Kidney (tissue), 14 donors: Measurements from ENCODE around the gene CRYBG2. TPM values are rescaled to one million over a fixed set of nuclear protein-coding genes. Genes with fewer than 3 reads are reported as not detected.
"Not testable (repeated sequence)": the region's sequence is repeated elsewhere in the genome, so short reads cannot be mapped to it uniquely, and the experiment has no call there.

ENCODE experiments used
- DNase-seq, 5 donors: peaks; one replicate each; pipeline ENCODE4 v3.0.0-alpha.2; 2013 to 2020
- FAIRE-seq: peaks from 2 replicates; lab custom pipeline; 2012; peaks lifted over from hg19 to GRCh38; lab: Jason Lieb, UNC
- H3K27ac ChIP-seq, 2 donors: one replicate each; pipeline ENCODE4 v1.7.0; 2013; ENCODE audit warnings: low read depth in 2 of 2, low read length in 2 of 2, inconsistent platforms in 1 of 2
- H3K27me3 ChIP-seq: one replicate; pipeline ENCODE4 v1.7.1; 2013; ENCODE audit warnings: low read length, inconsistent platforms; ENCODE audit not compliant: control insufficient read depth, insufficient read depth
- H3K36me3 ChIP-seq, 3 donors: one replicate each; pipeline versions ENCODE4 v1.7.0 to v1.7.1; 2013; ENCODE audit warnings: low read length in 3 of 3, control low read depth in 1 of 3, inconsistent platforms in 1 of 3; ENCODE audit not compliant: insufficient read depth in 3 of 3, control insufficient read depth in 2 of 3
- H3K4me1 ChIP-seq, 3 donors: one replicate each; pipeline versions ENCODE4 v1.7.0 to v1.7.1; 2013; ENCODE audit warnings: low read length in 3 of 3, inconsistent platforms in 1 of 3, low read depth in 1 of 3; ENCODE audit not compliant: control insufficient read depth in 2 of 3, insufficient read depth in 2 of 3
- H3K4me3 ChIP-seq, 3 donors: one replicate each; pipeline versions ENCODE4 v1.7.0 to v1.8.1; 2013; ENCODE audit warnings: low read length in 3 of 3, control low read depth in 1 of 3, inconsistent platforms in 1 of 3
- H3K9ac ChIP-seq, 3 donors: one replicate each; pipeline versions ENCODE4 v1.7.0 to v1.7.1; 2013; ENCODE audit warnings: low read length in 3 of 3, control low read depth in 1 of 3, inconsistent platforms in 1 of 3
- H3K9me3 ChIP-seq, 3 donors: one replicate each; pipeline versions ENCODE4 v1.7.0 to v1.7.1; 2013; ENCODE audit warnings: low read length in 3 of 3, control low read depth in 1 of 3, inconsistent platforms in 1 of 3; ENCODE audit not compliant: control insufficient read depth in 2 of 3, insufficient read depth in 1 of 3
- intact Hi-C: fragments of 100-400 bp; cut with DNase I; formaldehyde crosslinking; loops from one replicate; pipeline ENCODE4 v1.11.1; 2022
- polyA plus RNA-seq: library from polyadenylated mRNA; stranded (reverse); fragments of 350-450 nt; fragmentation: Illumina TruSeq; extraction: RNeasy Lipid Tissue Mini Kit (QIAGEN cat#74804); gene quantifications from one replicate; pipeline ENCODE4 v1.2.3, GENCODE V29; 2014; ENCODE audit warnings: low read depth, low replicate concordance; ENCODE audit not compliant: insufficient read depth
- total RNA-seq: library from RNA; stranded (reverse); fragmentation: NEBNext Ultra II Directional; extraction: Animal tissue kit (Norgen Biotek cat#: 25700); gene quantifications from one replicate; pipeline ENCODE4 v1.2.1, GENCODE V29; 2021
- TF ChIP-seq, protein P1 (sequence below): IDR thresholded peaks from 3 replicates; pipeline ENCODE4 v1.5.1; 2012; ENCODE audit warnings: mild to moderate bottlenecking, moderate library complexity, borderline replicate concordance; ENCODE audit not compliant: insufficient read depth; ENCODE audit errors: extremely low read depth
- donor health status: control.
- donor health status: control.
- donor health status: control.
- donor health status: control.
- donor health status: control.
- donor health status: DM: yes; HTN: yes; CAD: no.
- donor health status: Normal renal cell carcinoma (clear cell type).

The CRYBG2 gene
- total and polyA plus RNA-seq, 2 donors from 2014 or later: 2.2 TPM; not detected in 1

DNA sequence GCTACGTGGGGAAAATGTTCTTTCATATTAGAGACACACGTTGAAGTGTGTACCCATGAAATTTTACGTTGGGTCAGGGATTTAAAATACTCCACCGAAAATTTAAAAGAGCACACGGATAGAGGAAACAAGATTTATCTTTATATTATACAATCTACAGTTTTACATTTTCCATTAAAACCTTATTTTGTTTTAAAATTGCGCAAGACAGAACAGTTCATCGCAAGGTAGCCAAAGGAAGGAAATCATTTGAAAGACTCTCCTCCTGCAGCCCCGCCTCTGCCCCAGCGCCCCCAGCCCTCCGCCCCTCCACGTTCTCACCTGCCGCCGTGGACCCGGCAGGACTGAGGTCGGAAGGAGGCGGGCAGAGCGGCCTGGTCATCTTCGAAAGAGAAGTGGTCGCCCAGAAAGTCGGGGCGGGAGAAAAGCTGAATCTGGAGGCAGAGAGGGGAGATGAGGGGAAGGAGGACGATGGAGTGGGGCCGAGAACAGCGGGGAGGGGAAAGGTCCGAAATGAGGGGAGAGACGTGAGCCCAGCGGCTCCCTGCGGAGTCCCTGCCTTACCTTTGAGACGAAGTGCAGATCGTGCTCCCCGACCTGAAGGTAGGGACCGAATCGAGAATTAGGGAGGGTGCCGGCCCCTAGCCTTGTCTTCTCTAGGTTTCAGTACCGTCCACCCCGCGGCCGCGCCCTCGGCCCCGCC is 18.0 kb downstream of the CRYBG2 start:
- intact Hi-C loops: no loop called here
- Histone ChIP-seq H3K4me1 (peaks cover 0 to 5% (median 0%) of the 10 kb centered on the region in 3 donors), H3K36me3 (no peaks in the 10 kb centered on the region), H3K27me3 (peaks cover 4% of the 10 kb centered on the region), H3K9ac (peak overlapping the region in 1 of 3 donors; percentile 51), H3K4me3 (peak overlapping the region; percentile 68 to 79 (median 68)), H3K27ac (no peak overlapping the region), H3K9me3 (no peaks in the 10 kb centered on the region)
- FAIRE-seq: no peak
- no peak for DNase-seq
- TF ChIP-seq, protein P1, sequence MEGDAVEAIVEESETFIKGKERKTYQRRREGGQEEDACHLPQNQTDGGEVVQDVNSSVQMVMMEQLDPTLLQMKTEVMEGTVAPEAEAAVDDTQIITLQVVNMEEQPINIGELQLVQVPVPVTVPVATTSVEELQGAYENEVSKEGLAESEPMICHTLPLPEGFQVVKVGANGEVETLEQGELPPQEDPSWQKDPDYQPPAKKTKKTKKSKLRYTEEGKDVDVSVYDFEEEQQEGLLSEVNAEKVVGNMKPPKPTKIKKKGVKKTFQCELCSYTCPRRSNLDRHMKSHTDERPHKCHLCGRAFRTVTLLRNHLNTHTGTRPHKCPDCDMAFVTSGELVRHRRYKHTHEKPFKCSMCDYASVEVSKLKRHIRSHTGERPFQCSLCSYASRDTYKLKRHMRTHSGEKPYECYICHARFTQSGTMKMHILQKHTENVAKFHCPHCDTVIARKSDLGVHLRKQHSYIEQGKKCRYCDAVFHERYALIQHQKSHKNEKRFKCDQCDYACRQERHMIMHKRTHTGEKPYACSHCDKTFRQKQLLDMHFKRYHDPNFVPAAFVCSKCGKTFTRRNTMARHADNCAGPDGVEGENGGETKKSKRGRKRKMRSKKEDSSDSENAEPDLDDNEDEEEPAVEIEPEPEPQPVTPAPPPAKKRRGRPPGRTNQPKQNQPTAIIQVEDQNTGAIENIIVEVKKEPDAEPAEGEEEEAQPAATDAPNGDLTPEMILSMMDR: no peak

DNA sequence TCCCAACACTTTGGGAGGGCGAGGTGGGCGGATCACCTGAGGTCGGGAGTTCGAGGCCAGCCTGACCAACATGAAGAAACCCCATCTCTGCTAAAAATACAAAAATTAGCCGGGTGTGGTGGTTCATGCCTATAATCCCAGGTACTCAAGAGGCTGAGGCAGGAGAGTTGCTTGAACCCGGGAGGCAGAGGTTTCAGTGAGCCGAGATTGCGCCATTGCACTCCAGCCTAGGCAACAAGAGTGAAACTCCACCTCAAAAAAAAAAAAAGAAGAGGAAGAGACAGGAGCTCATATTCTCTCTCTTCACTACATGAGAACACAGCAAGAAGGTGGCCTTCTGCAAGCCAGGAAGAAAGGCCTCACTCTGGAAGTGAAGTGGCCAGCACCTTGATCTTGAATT is 20.6 kb downstream of the CRYBG2 start:
- FAIRE-seq, H3K27me3 ChIP-seq, H3K27ac ChIP-seq, H3K9ac ChIP-seq, H3K9me3 ChIP-seq, H3K4me3 ChIP-seq, H3K4me1 ChIP-seq, H3K36me3 ChIP-seq, DNase-seq, intact Hi-C loops: not testable (repeated sequence)

DNA sequence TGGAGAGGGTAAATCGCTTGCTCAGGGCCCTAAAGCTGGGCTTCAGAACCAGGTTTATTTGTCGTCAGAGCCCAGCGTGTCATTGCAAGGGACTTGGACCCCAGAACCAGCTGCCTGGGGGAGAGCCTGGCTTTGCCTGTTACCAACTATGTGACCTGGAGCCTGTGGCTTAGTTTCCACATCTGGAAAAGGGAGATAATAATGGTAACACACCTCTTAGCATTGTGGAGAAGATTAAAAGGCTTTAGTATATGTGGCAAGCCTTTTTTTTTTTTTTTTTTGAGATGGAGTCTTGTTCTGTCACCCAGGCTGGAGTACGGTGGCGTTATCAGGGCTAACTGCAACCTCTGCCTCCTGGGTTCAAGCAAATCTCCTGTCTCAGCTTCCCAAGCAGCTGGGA is 23.7 kb downstream of the CRYBG2 start:
- H3K9me3 ChIP-seq: no peaks in the 10 kb centered on the region
- TF ChIP-seq, protein P1: no peak
- FAIRE-seq (no peak), DNase-seq (no peak)
- H3K27me3 ChIP-seq: no peaks in the 10 kb centered on the region
- intact Hi-C loops: no loop called here
- no peak overlapping the region for H3K9ac ChIP-seq
- no peaks in the 10 kb centered on the region for H3K4me1 ChIP-seq
- H3K36me3 ChIP-seq: no peaks in the 10 kb centered on the region
- no peak overlapping the region for H3K4me3 ChIP-seq
- H3K27ac ChIP-seq: no peak overlapping the region

DNA sequence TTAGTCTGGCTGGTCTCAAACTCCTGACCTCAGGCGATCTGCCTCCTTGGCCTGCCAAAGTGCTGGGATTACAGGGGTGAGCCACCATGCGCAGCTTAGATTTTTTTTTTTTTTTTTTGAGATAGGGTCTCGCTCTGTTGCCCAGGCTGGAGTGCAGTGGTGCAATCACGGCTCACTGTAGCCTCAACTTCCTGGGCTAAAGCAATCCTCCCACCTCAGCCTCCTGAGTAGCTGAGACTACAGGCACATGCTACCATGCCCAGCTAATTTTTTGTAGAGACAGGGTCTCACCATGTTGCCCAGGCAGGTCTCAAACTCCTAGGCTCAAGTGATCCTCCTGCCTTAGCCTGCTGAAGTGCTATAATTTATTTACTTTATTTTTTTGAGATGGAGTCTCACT is 24.6 kb downstream of the CRYBG2 start:
- H3K27ac ChIP-seq, H3K36me3 ChIP-seq, H3K4me3 ChIP-seq, H3K9me3 ChIP-seq, FAIRE-seq, DNase-seq, H3K4me1 ChIP-seq, intact Hi-C loops, H3K9ac ChIP-seq, H3K27me3 ChIP-seq: not testable (repeated sequence)
